Neutrophil (primary cell): ENCODE results near the gene CPO.

Experiments
- H3K27ac ChIP-seq: fragments of 200-600 bp; sonication (generic); 2 replicates; pipeline ENCODE4 v1.5.1; 2016; ENCODE audit warnings: mild to moderate bottlenecking, moderate library complexity
- H3K27me3 ChIP-seq: fragments of 200-600 bp; sonication (generic); 2 replicates; pipeline ENCODE4 v1.6.0; 2016; ENCODE audit warnings: mild to moderate bottlenecking
- H3K36me3 ChIP-seq: fragments of 200-600 bp; sonication (generic); 2 replicates; pipeline ENCODE4 v1.5.1; 2017
- H3K4me1 ChIP-seq, 2 experiments: fragments of 200-600 bp in 1 of 2; sonication (generic) in 1 of 2; 1 replicate in 1 of 2; 2 replicates in 1 of 2; pipeline versions ENCODE4 v1.5.1 to v1.6.1; 2013 to 2016; ENCODE audit warnings: low read depth in 1 of 2, low read length in 1 of 2, mild to moderate bottlenecking in 1 of 2, moderate library complexity in 1 of 2; ENCODE audit not compliant: control insufficient read depth in 1 of 2, insufficient read depth in 1 of 2
- H3K4me3 ChIP-seq, 2 experiments: fragments of 200-600 bp in 1 of 2; sonication (generic) in 1 of 2; 1 replicate in 1 of 2; 2 replicates in 1 of 2; pipeline ENCODE4 v1.5.1; 2013 to 2016; ENCODE audit warnings: low read depth in 1 of 2, low read length in 1 of 2, mild to moderate bottlenecking in 1 of 2, moderate library complexity in 1 of 2
- H3K9me3 ChIP-seq: fragments of 200-600 bp; sonication (generic); 2 replicates; pipeline ENCODE4 v1.5.1; 2016
- TF ChIP-seq, protein P1 (sequence below): fragments of 200-600 bp; sonication (generic); IDR thresholded peaks from 2 replicates; pipeline ENCODE4 v1.5.1; 2016; ENCODE audit warnings: antibody characterized with exemption

The CPO gene

GRCh38 chr2:206978746-206979145 is 39.4 kb downstream of the CPO start:
- Histone ChIP-seq H3K4me3 (no peak overlapping the region), H3K9me3 (no peaks in the 10 kb centered on the region), H3K36me3 (no peaks in the 10 kb centered on the region), H3K27me3 (no peaks in the 10 kb centered on the region), H3K4me1 (peaks cover 17 to 21% of the 10 kb centered on the region in 2 experiments), H3K27ac (no peak overlapping the region)
- TF ChIP-seq, protein P1, sequence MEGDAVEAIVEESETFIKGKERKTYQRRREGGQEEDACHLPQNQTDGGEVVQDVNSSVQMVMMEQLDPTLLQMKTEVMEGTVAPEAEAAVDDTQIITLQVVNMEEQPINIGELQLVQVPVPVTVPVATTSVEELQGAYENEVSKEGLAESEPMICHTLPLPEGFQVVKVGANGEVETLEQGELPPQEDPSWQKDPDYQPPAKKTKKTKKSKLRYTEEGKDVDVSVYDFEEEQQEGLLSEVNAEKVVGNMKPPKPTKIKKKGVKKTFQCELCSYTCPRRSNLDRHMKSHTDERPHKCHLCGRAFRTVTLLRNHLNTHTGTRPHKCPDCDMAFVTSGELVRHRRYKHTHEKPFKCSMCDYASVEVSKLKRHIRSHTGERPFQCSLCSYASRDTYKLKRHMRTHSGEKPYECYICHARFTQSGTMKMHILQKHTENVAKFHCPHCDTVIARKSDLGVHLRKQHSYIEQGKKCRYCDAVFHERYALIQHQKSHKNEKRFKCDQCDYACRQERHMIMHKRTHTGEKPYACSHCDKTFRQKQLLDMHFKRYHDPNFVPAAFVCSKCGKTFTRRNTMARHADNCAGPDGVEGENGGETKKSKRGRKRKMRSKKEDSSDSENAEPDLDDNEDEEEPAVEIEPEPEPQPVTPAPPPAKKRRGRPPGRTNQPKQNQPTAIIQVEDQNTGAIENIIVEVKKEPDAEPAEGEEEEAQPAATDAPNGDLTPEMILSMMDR = no peak

- TF ChIP-seq, protein P1 = no peak
- Histone ChIP-seq H3K4me3 (no peak overlapping the region), H3K4me1 (peaks cover 23 to 27% of the 10 kb centered on the region in 2 experiments), H3K27me3 (no peaks in the 10 kb centered on the region), H3K36me3 (no peaks in the 10 kb centered on the region), H3K9me3 (no peaks in the 10 kb centered on the region), H3K27ac (no peak overlapping the region)
Measured at GRCh38 chr2:206979365-206979764, 40.0 kb downstream of the CPO start.

DNA sequence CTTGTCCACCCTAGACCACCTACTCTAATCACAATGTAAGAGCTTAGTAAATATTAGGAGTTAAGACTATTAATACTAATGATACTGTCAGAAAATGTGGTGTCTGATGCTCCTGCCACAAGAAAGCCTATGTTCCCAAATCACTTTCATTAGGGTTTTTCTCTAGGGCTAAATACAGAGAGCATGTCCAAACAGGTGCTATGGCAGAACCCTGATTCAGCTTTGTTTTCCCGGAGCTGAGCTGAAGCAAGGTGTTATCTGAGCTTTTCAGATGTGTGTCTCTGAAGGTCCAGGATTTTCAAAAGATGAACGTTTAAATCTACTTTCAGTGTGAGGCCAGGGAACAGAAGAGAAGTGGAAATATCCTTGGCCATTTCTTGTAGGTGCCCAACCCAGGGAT is 40.6 kb downstream of the CPO start:
- no peaks in the 10 kb centered on the region for H3K9me3 ChIP-seq
- no peak overlapping the region for H3K27ac ChIP-seq
- no peak overlapping the region for H3K4me3 ChIP-seq
- no peaks in the 10 kb centered on the region for H3K27me3 ChIP-seq
- peaks cover 28 to 32% of the 10 kb centered on the region in 2 experiments for H3K4me1 ChIP-seq
- no peaks in the 10 kb centered on the region for H3K36me3 ChIP-seq
- TF ChIP-seq, protein P1 = no peak

GRCh38 chr2:206980413-206980812 is 41.1 kb downstream of the CPO start:
- Histone ChIP-seq H3K27ac (no peak overlapping the region), H3K4me1 (peaks cover 30 to 35% of the 10 kb centered on the region in 2 experiments), H3K9me3 (no peaks in the 10 kb centered on the region), H3K4me3 (no peak overlapping the region), H3K27me3 (no peaks in the 10 kb centered on the region), H3K36me3 (no peaks in the 10 kb centered on the region)
- TF ChIP-seq, protein P1 = no peak

DNA sequence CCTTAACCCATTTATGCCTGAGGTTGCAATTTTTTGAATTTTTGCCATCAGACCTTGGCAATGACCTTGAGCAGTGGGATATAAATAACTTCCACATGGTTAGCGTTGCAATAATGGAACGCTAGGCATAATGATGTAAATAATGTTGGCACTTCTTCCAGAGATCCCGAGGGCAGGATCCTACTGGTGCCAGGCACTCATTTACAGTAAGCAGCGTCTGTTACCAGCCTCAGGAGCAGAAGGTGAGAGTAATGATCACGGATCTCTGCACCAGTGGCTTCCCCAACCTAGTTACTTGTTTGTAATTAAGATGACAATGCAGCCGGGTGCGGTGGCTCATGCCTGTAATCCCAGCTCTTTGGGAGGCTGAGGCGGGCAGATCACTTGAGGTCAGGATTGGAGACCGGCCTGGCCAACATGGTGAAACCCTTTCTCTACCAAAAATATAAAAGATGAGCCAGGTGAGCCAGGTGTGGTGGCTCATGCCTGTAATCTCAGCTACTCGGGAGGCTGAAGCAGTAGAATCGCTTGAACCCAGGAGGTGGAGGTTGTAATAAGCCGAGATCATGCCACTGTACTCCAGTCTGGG is 41.9 kb downstream of the CPO start:
- TF ChIP-seq, protein P1 = no peak
- Histone ChIP-seq H3K27me3 (no peaks in the 10 kb centered on the region), H3K27ac (no peak overlapping the region), H3K9me3 (no peaks in the 10 kb centered on the region), H3K4me1 (peaks cover 30 to 35% of the 10 kb centered on the region in 2 experiments), H3K36me3 (no peaks in the 10 kb centered on the region), H3K4me3 (no peak overlapping the region)
